Endothelial cell of umbilical vein (primary cell): ENCODE results near the gene ARHGAP42. TPM values are rescaled to one million over a fixed set of nuclear protein-coding genes. Genes with fewer than 3 reads are reported as not detected.

Source experiments
- BruUV-seq: library from RNA; stranded (reverse); fragments of 400-500 nt; replicated peaks from 2 replicates; lab custom pipeline; 2021; lab: Mats Ljungman, UMichigan
- CTCF ChIA-PET: fragments of 300-600, 350-600 bp; sonication (Branson Sonifier 250); formaldehyde crosslinking; loops from one replicate; lab custom pipeline; 2021; ENCODE audit warnings: antibody characterized with exemption, inconsistent platforms; lab: Charles Lee
- POLR2A ChIA-PET: fragments of 300-600, 350-600 bp; sonication (Branson Sonifier 250); formaldehyde crosslinking; loops from one replicate; lab custom pipeline; 2021; ENCODE audit warnings: antibody characterized with exemption, inconsistent platforms; lab: Charles Lee
- DNase-seq: peaks from one replicate; pipeline ENCODE4 v3.0.0-alpha.2; 2011; ENCODE audit warnings: low read depth, low spot score
- FAIRE-seq: peaks from 2 replicates; lab custom pipeline; 2011; peaks lifted over from hg19 to GRCh38; lab: Jason Lieb, UNC
- H2AFZ ChIP-seq: 2 replicates; pipeline ENCODE4 v1.6.0; 2012; ENCODE audit warnings: low read depth, low read length, control low read depth, inconsistent platforms
- H3K27ac ChIP-seq: 2 replicates; pipeline ENCODE4 v1.5.1; 2011; ENCODE audit warnings: low read depth, mild to moderate bottlenecking, control low read depth, low read length, moderate library complexity; ENCODE audit not compliant: insufficient read depth
- H3K27me3 ChIP-seq, 2 experiments: 2 replicates each; pipeline versions ENCODE4 v1.6.0 to v1.6.1; 2011; ENCODE audit warnings: low read length in 2 of 2, mixed read lengths in 1 of 2; ENCODE audit not compliant: control insufficient read depth in 2 of 2, insufficient read depth in 2 of 2
- H3K36me3 ChIP-seq, 2 experiments: 2 replicates in 1 of 2; 3 replicates in 1 of 2; pipeline ENCODE4 v1.5.1; 2011; ENCODE audit warnings: low read length in 2 of 2, mild to moderate bottlenecking in 1 of 2, moderate library complexity in 1 of 2; ENCODE audit not compliant: control insufficient read depth in 2 of 2, insufficient read depth in 2 of 2; ENCODE audit errors: extremely low read depth in 1 of 2
- H3K4me1 ChIP-seq: 3 replicates; pipeline ENCODE4 v1.5.1; 2011; ENCODE audit warnings: mild to moderate bottlenecking, low read length; ENCODE audit not compliant: control insufficient read depth, insufficient read depth; ENCODE audit errors: extremely low read depth
- H3K4me2 ChIP-seq: 2 replicates; pipeline ENCODE4 v1.6.1; 2011; ENCODE audit warnings: low read length, control low read depth, mixed read lengths; ENCODE audit not compliant: insufficient read depth
- H3K4me3 ChIP-seq, 3 experiments: fragments of 200-600 bp in 1 of 3; sonication (generic), shearing (Covaris generic) in 1 of 3; replicated peaks in 1 of 3; 2 replicates each; pipeline ENCODE4 v1.5.1; 2011 to 2016; ENCODE audit warnings: control low read depth in 3 of 3, low read length in 3 of 3, mild to moderate bottlenecking in 2 of 3, inconsistent platforms in 1 of 3, low read depth in 1 of 3, moderate library complexity in 1 of 3; ENCODE audit not compliant: insufficient read depth in 1 of 3
- H3K79me2 ChIP-seq: 2 replicates; pipeline ENCODE4 v1.6.0; 2012; ENCODE audit warnings: low read length, inconsistent platforms; ENCODE audit not compliant: control insufficient read depth, insufficient read depth
- H3K9ac ChIP-seq: replicated peaks from 2 replicates; pipeline ENCODE3; 2011; ENCODE audit warnings: low read length, control low read depth; ENCODE audit not compliant: insufficient read depth; ENCODE audit errors: extremely low read depth
- H3K9me1 ChIP-seq: replicated peaks from 3 replicates; pipeline ENCODE4 v1.6.0; 2011; ENCODE audit warnings: mild to moderate bottlenecking, low read length; ENCODE audit not compliant: control insufficient read depth, insufficient read depth; ENCODE audit errors: extremely low read depth
- H3K9me3 ChIP-seq: replicated peaks from 2 replicates; pipeline ENCODE4 v1.5.1; 2012; ENCODE audit warnings: low read length, inconsistent platforms; ENCODE audit not compliant: control insufficient read depth, insufficient read depth
- H4K20me1 ChIP-seq: replicated peaks from 2 replicates; pipeline ENCODE3; 2011; ENCODE audit warnings: mild to moderate bottlenecking, low read length; ENCODE audit not compliant: control insufficient read depth, insufficient read depth; ENCODE audit errors: extremely low read depth
- CTCF ChIP-seq, 2 donors: IDR thresholded peaks; 1 replicate in 1 of 2; 2 replicates in 1 of 2; pipeline ENCODE4 v1.5.1; 2011; ENCODE audit warnings: low read length in 2 of 2, mild to moderate bottlenecking in 2 of 2, moderate library complexity in 2 of 2, control low read depth in 1 of 2, inconsistent platforms in 1 of 2, low read depth in 1 of 2; ENCODE audit not compliant: insufficient read depth in 1 of 2; ENCODE audit errors: extremely low read depth in 1 of 2
- EZH2 ChIP-seq: IDR thresholded peaks from 2 replicates; pipeline ENCODE4 v1.6.1; 2012; ENCODE audit warnings: borderline replicate concordance, low read depth, mild to moderate bottlenecking, moderate library complexity, low read length, inconsistent platforms; ENCODE audit not compliant: severe bottlenecking
- FOS ChIP-seq: IDR thresholded peaks from 2 replicates; pipeline ENCODE4 v1.6.1; 2011; ENCODE audit warnings: mild to moderate bottlenecking, low read length, moderate library complexity, borderline replicate concordance; ENCODE audit not compliant: insufficient read depth
- GATA2 ChIP-seq: IDR thresholded peaks from 2 replicates; pipeline ENCODE4 v1.7.0; 2011; ENCODE audit warnings: low read depth, mild to moderate bottlenecking, moderate library complexity, mixed read lengths, low read length; ENCODE audit not compliant: insufficient read length, insufficient read depth
- JUN ChIP-seq: IDR thresholded peaks from 2 replicates; pipeline ENCODE4 v1.6.1; 2011; ENCODE audit warnings: borderline replicate concordance, low read depth; ENCODE audit not compliant: insufficient read length, insufficient read depth
- MAX ChIP-seq: IDR thresholded peaks from 2 replicates; pipeline ENCODE4 v1.6.1; 2011; ENCODE audit not compliant: insufficient read depth, insufficient read length
- MYC ChIP-seq: IDR thresholded peaks from one replicate; pipeline ENCODE4 v1.6.1; 2011; ENCODE audit warnings: mild to moderate bottlenecking, low read depth, low read length
- POLR2A ChIP-seq: IDR thresholded peaks from 2 replicates; pipeline ENCODE4 v1.6.1; 2012; ENCODE audit warnings: low read depth, mild to moderate bottlenecking, control low read depth, low read length
- POLR2AphosphoS5 ChIP-seq: IDR thresholded peaks from 2 replicates; pipeline ENCODE4 v1.6.1; 2012; ENCODE audit warnings: low read depth, mild to moderate bottlenecking, control low read depth, low read length, moderate library complexity; ENCODE audit not compliant: insufficient read depth
- dilution Hi-C: fragments of 300-500 bp; cut with MboI; formaldehyde crosslinking; loops from one replicate; pipeline ENCODE4 v1.15.0; 2019; ENCODE audit warnings: low sequenced_read_pairs; ENCODE audit not compliant: extremely low pct_ligation_motif_present
- intact Hi-C: fragments of 100-400 bp; cut with micrococcal nuclease; formaldehyde crosslinking; loops from one replicate; pipeline ENCODE4 v1.10.0; 2022
- polyA plus RNA-seq, 4 experiments: library from polyadenylated mRNA; depleted of rRNA in 3 of 4; stranded (reverse) in 3 of 4; unstranded in 1 of 4; fragments of >200 nt; gene quantifications; 2 replicates each; pipeline versions ENCODE4 v1.2.1 to v1.2.3, GENCODE V29; 2011 to 2012; ENCODE audit warnings: missing spikeins in 1 of 4
- total RNA-seq: library from RNA; stranded (reverse); gene quantifications from 2 replicates; pipeline ENCODE4 v1.2.3, GENCODE V29; 2021

ARHGAP42 gene
- total and polyA plus RNA-seq, 2 donors (not counting 3 experiments of a cell fraction or from before 2014, with no cell fraction given) = 1.8 to 2.4 TPM

- ChIA-PET CTCF (interaction anchor here (1.4 to 2.2 kb wide), 3 partner anchors 10 to 124 kb away, joined by 3 to 9 read pairs (median 6); no protein-coding TSS in a partner anchor), POLR2A (no interaction called here)
- Histone ChIP-seq H3K9me1 (no peaks in the 10 kb centered on the region), H4K20me1 (no peaks in the 10 kb centered on the region), H3K4me3 (no peak overlapping the region), H3K79me2 (no peaks in the 10 kb centered on the region), H3K9me3 (no peaks in the 10 kb centered on the region), H3K4me2 (no peak overlapping the region), H3K4me1 (peaks cover 3% of the 10 kb centered on the region), H3K9ac (no peak overlapping the region), H2AFZ (no peak overlapping the region), H3K27me3 (no peaks in the 10 kb centered on the region), H3K27ac (no peak overlapping the region), H3K36me3 (no peaks in the 10 kb centered on the region)
- dilution Hi-C loops = no loop called here
- FAIRE-seq (no peak), DNase-seq (no peak)
- no TSS peak for BruUV-seq
- TF ChIP-seq JUN = no peak
- TF ChIP-seq MAX = no peak
- TF ChIP-seq EZH2 = no peak
- no peak for TF ChIP-seq MYC
- TF ChIP-seq GATA2 = no peak
- TF ChIP-seq FOS = no peak
- intact Hi-C loops = no loop called here
Measured at GRCh38 chr11:100703801-100704575, 16.9 kb downstream of the ARHGAP42 start.

DNA sequence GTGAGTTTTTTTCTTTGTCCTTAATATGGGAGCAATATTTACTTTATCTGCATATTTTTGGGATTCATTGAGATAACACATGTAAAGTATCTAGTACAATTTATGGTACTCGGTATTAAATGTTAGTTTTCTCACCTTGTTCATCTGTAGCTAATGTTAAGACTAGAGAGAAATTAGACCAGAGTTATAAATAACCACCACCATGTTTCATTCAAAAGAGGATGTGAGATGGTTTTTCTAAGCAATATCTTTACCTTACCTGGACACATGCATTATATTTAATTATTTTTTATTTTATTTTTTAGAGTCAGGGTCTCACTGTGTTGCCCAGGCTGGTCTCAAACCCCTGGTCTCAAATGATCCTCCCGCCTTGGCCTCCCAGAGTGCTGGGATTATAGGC, 18.4 kb downstream of the ARHGAP42 start:
- intact Hi-C loops = no loop called here
- dilution Hi-C loops = no loop called here
- no peaks in the 10 kb centered on the region for H4K20me1 ChIP-seq
- H3K4me3 ChIP-seq = no peak overlapping the region
- no peak for TF ChIP-seq MYC
- TF ChIP-seq CTCF (IDR thresholded peaks at IDR 0.05; ENCODE audit: extremely low read depth in 1 of 2, insufficient read depth in 1 of 2, low read depth in 1 of 2, low read length in 2 of 2) = no peak
- no peak for TF ChIP-seq POLR2A
- TF ChIP-seq POLR2AphosphoS5 = no peak
- TF ChIP-seq JUN = no peak
- TF ChIP-seq GATA2 = no peak
- no peak overlapping the region for H3K9ac ChIP-seq
- H3K4me1 ChIP-seq = peaks cover 3% of the 10 kb centered on the region
- no TSS peak for BruUV-seq
- ChIA-PET CTCF (interaction anchor here (1.5 kb wide), 1 partner anchor 18 kb away, joined by 4 read pairs; no protein-coding TSS in a partner anchor), POLR2A (no interaction called here)
- DNase-seq (no peak), FAIRE-seq (no peak)
- no peak overlapping the region for H3K4me2 ChIP-seq
- H3K9me3 ChIP-seq = no peaks in the 10 kb centered on the region
- H3K27me3 ChIP-seq = no peaks in the 10 kb centered on the region
- no peaks in the 10 kb centered on the region for H3K79me2 ChIP-seq
- no peak overlapping the region for H3K27ac ChIP-seq
- H2AFZ ChIP-seq = no peak overlapping the region
- no peaks in the 10 kb centered on the region for H3K9me1 ChIP-seq
- H3K36me3 ChIP-seq = no peaks in the 10 kb centered on the region
